Caco-2 (cell line): ENCODE measurements around the gene FAM83B. TPM values are rescaled to one million over a fixed set of nuclear protein-coding genes. Genes with fewer than 3 reads are reported as not detected.
A peak's percentile ranks its signal among the peaks of the same experiment; 100 is the strongest.

Source experiments
- BruUV-seq: library from RNA; stranded (reverse); fragments of 400-500 nt; replicated peaks from 2 replicates; lab custom pipeline; 2021; lab: Mats Ljungman, UMichigan
- CTCF ChIA-PET: fragments of 300-600 bp; sonication (Branson Sonifier 250); formaldehyde crosslinking; loops from one replicate; lab custom pipeline; 2022; ENCODE audit warnings: antibody characterized with exemption; lab: Charles Lee
- POLR2A ChIA-PET: fragments of 300-600 bp; sonication (Branson Sonifier 250); formaldehyde crosslinking; loops from one replicate; lab custom pipeline; 2022; ENCODE audit warnings: antibody characterized with exemption; lab: Charles Lee
- DNase-seq, 2 experiments: peaks; one replicate each; pipeline versions ENCODE4 v3.0.0 to v3.0.0-alpha.2; 2020 to 2022
- H3K27me3 ChIP-seq: replicated peaks from 2 replicates; pipeline ENCODE4 v1.6.0; 2011; ENCODE audit warnings: low read length; ENCODE audit not compliant: control insufficient read depth, insufficient read depth
- H3K36me3 ChIP-seq: 2 replicates; pipeline ENCODE4 v1.5.1; 2011; ENCODE audit warnings: low read length; ENCODE audit not compliant: control insufficient read depth, insufficient read depth
- H3K4me1 ChIP-seq: fragments of 250-450 bp; sonication (Bioruptor Pico); 2 replicates; pipeline ENCODE4 v1.5.1; 2020; ENCODE audit warnings: mild to moderate bottlenecking
- H3K4me3 ChIP-seq: 2 replicates; pipeline ENCODE4 v1.5.1; 2011; ENCODE audit warnings: low read depth, mild to moderate bottlenecking, control low read depth, low read length
- H3K9me3 ChIP-seq: fragments of 250-450 bp; sonication (Bioruptor Pico); 2 replicates; pipeline ENCODE4 v1.5.1; 2020; ENCODE audit warnings: mild to moderate bottlenecking, moderate library complexity
- H3K27ac Mint-ChIP-seq: one replicate; pipeline ENCODE4 v1.8.0; 2022; ENCODE audit warnings: mixed read lengths; ENCODE audit not compliant: unreplicated experiment
- H3K27me3 Mint-ChIP-seq: one replicate; pipeline ENCODE4 v1.8.0; 2022; ENCODE audit warnings: mixed read lengths; ENCODE audit not compliant: insufficient read depth, unreplicated experiment
- H3K36me3 Mint-ChIP-seq: one replicate; pipeline ENCODE4 v1.8.0; 2022; ENCODE audit warnings: mild to moderate bottlenecking, mixed read lengths; ENCODE audit not compliant: insufficient read depth, unreplicated experiment
- H3K4me1 Mint-ChIP-seq: one replicate; pipeline ENCODE4 v1.8.0; 2022; ENCODE audit warnings: low read depth, mixed read lengths; ENCODE audit not compliant: unreplicated experiment
- H3K4me3 Mint-ChIP-seq: one replicate; pipeline ENCODE4 v1.8.0; 2022; ENCODE audit warnings: mild to moderate bottlenecking, moderate library complexity, mixed read lengths; ENCODE audit not compliant: unreplicated experiment
- H3K9me3 Mint-ChIP-seq: one replicate; pipeline ENCODE4 v1.8.0; 2022; ENCODE audit warnings: mixed read lengths; ENCODE audit not compliant: unreplicated experiment
- intact Hi-C: fragments of 100-400 bp; cut with micrococcal nuclease; formaldehyde crosslinking; loops from one replicate; pipeline ENCODE4 v1.10.0; 2022; ENCODE audit not compliant: unreplicated experiment
- total RNA-seq: library from RNA; stranded (reverse); gene quantifications from 2 replicates; pipeline ENCODE4 v1.2.3, GENCODE V29; 2022
- TF ChIP-seq, protein P1 (sequence below), 2 experiments: fragments of 200-600 bp in 1 of 2; IDR thresholded peaks; 1 replicate in 1 of 2; 2 replicates in 1 of 2; pipeline versions ENCODE4 v1.5.1 to v1.8.0; 2011 to 2022; ENCODE audit warnings: antibody characterized with exemption in 1 of 2, control low read depth in 1 of 2, inconsistent platforms in 1 of 2, low read depth in 1 of 2, low read length in 1 of 2, mild to moderate bottlenecking in 1 of 2, moderate library complexity in 1 of 2; ENCODE audit not compliant: insufficient read depth in 1 of 2, severe bottlenecking in 1 of 2, unreplicated experiment in 1 of 2

The FAM83B gene
- total RNA-seq, 1 experiment from 2014 or later, result 16.9 TPM

- Mint-ChIP-seq H3K4me1 (peaks cover 30% of the 10 kb centered on the region), H3K36me3 (peaks cover 18% of the 10 kb centered on the region), H3K4me3 (no peak overlapping the region), H3K27me3 (no peaks in the 10 kb centered on the region), H3K27ac (no peak overlapping the region), H3K9me3 (no peaks in the 10 kb centered on the region)
- ChIA-PET CTCF (no interaction called here), POLR2A (interaction anchor here (0.6 kb wide), 1 partner anchor 21 kb away, joined by 3 read pairs; no protein-coding TSS in a partner anchor)
- intact Hi-C loops, result loop anchor here (2.0 kb wide), 2 partner anchors 15 to 17 kb away; partner anchors contain the start of gene FAM83B
- Histone ChIP-seq H3K36me3 (no peaks in the 10 kb centered on the region), H3K4me1 (peaks cover 78% of the 10 kb centered on the region), H3K27me3 (no peaks in the 10 kb centered on the region), H3K9me3 (no peaks in the 10 kb centered on the region), H3K4me3 (no peak overlapping the region)
- no TSS peak for BruUV-seq
- TF ChIP-seq, protein P1, sequence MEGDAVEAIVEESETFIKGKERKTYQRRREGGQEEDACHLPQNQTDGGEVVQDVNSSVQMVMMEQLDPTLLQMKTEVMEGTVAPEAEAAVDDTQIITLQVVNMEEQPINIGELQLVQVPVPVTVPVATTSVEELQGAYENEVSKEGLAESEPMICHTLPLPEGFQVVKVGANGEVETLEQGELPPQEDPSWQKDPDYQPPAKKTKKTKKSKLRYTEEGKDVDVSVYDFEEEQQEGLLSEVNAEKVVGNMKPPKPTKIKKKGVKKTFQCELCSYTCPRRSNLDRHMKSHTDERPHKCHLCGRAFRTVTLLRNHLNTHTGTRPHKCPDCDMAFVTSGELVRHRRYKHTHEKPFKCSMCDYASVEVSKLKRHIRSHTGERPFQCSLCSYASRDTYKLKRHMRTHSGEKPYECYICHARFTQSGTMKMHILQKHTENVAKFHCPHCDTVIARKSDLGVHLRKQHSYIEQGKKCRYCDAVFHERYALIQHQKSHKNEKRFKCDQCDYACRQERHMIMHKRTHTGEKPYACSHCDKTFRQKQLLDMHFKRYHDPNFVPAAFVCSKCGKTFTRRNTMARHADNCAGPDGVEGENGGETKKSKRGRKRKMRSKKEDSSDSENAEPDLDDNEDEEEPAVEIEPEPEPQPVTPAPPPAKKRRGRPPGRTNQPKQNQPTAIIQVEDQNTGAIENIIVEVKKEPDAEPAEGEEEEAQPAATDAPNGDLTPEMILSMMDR (IDR thresholded peaks at IDR 0.05; ENCODE audit: insufficient read depth in 1 of 2, low read depth in 1 of 2, low read length in 1 of 2, severe bottlenecking in 1 of 2, unreplicated experiment in 1 of 2), result no peak
- DNase-seq, result no peak
Measured at GRCh38 chr6:54864272-54864671, 17.7 kb downstream of the FAM83B start.

- no peaks in the 10 kb centered on the region for H3K9me3 ChIP-seq
- peaks cover 32% of the 10 kb centered on the region for H3K4me1 Mint-ChIP-seq
- POLR2A ChIA-PET, result no interaction called here
- peaks cover 18% of the 10 kb centered on the region for H3K36me3 Mint-ChIP-seq
- CTCF ChIA-PET, result no interaction called here
- no peaks in the 10 kb centered on the region for H3K36me3 ChIP-seq
- peaks cover 84% of the 10 kb centered on the region for H3K4me1 ChIP-seq
- no TSS peak for BruUV-seq
- intact Hi-C loops, result loop anchor here (1.0 to 5.0 kb wide), 5 partner anchors 8 to 168 kb away; partner anchors contain the start of gene FAM83B
- TF ChIP-seq, protein P1 (IDR thresholded peaks at IDR 0.05; ENCODE audit: insufficient read depth in 1 of 2, low read depth in 1 of 2, low read length in 1 of 2, severe bottlenecking in 1 of 2, unreplicated experiment in 1 of 2), result no peak
- peak overlapping the region; percentile 80 for H3K27ac Mint-ChIP-seq
- H3K27me3 ChIP-seq, result no peaks in the 10 kb centered on the region
- H3K27me3 Mint-ChIP-seq, result no peaks in the 10 kb centered on the region
- H3K9me3 Mint-ChIP-seq, result no peaks in the 10 kb centered on the region
- H3K4me3 ChIP-seq, result no peak overlapping the region
- peak; percentile 69 to 79 for DNase-seq
- peak overlapping the region; percentile 54 for H3K4me3 Mint-ChIP-seq
Measured at GRCh38 chr6:54865091-54865631, 18.6 kb downstream of the FAM83B start.

- Mint-ChIP-seq H3K9me3 (no peaks in the 10 kb centered on the region), H3K36me3 (peaks cover 18% of the 10 kb centered on the region), H3K4me3 (no peak overlapping the region), H3K27ac (peak overlapping the region; percentile 1), H3K4me1 (peaks cover 16% of the 10 kb centered on the region), H3K27me3 (no peaks in the 10 kb centered on the region)
- Histone ChIP-seq H3K4me1 (peaks cover 62% of the 10 kb centered on the region), H3K9me3 (no peaks in the 10 kb centered on the region), H3K4me3 (no peak overlapping the region), H3K27me3 (no peaks in the 10 kb centered on the region), H3K36me3 (no peaks in the 10 kb centered on the region)
- ChIA-PET CTCF (no interaction called here), POLR2A (no interaction called here)
- TF ChIP-seq, protein P1 (IDR thresholded peaks at IDR 0.05; ENCODE audit: insufficient read depth in 1 of 2, low read depth in 1 of 2, low read length in 1 of 2, severe bottlenecking in 1 of 2, unreplicated experiment in 1 of 2), result no peak
- no TSS peak for BruUV-seq
- intact Hi-C loops, result loop anchor here (5.0 kb wide), 2 partner anchors 151 to 171 kb away; no protein-coding TSS in a partner anchor
- no peak for DNase-seq
Measured at GRCh38 chr6:54868556-54868955, 22.0 kb downstream of the FAM83B start.
